NOMO-1 (cell line): ENCODE data around the gene C2CD3.

Experiments used
- DNase-seq, 2 experiments: peaks; one replicate each; lab custom pipeline; 2025; ENCODE audit not compliant: unreplicated experiment in 2 of 2; lab: John Stamatoyannopoulos, UW

The C2CD3 gene

GRCh38 chr11:73969091-73969490, 201.7 kb downstream of the C2CD3 start:
- DNase-seq: no peak

- DNase-seq: no peak
Observed at GRCh38 chr11:73968356-73968966, 202.3 kb downstream of the C2CD3 start.

- no peak for DNase-seq
Observed at GRCh38 chr11:73965764-73966121, 205.1 kb downstream of the C2CD3 start.

- no peak for DNase-seq
Observed at GRCh38 chr11:73965076-73965763, 205.6 kb downstream of the C2CD3 start.

DNA sequence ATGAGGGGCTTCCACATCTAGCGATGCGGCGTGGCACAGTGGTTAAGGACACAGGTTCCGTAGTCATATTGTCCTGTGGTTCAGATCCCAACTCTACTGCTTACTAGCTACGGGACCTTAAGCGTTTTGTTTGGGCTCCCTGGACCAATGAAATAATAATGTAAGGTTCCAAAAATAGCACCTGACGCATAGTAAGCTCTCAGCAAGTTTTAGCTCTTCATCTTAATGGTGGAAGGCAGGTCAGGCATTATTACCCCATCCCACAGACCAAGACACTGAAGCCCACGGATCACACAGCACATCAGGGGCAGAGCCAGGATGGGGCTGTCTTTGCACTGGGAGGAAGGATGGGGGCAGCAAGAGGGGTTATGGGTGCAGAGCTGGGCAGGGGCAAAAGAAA, 206.9 kb downstream of the C2CD3 start:
- no peak for DNase-seq
